Effector memory CD4-positive, alpha-beta T cell (primary cell): ENCODE data around the gene CTXND1.

Source experiments
- DNase-seq, 3 donors: peaks; one replicate each; pipeline ENCODE4 v3.0.0-alpha.2; 2020
- H3K27ac ChIP-seq: 2 replicates; pipeline ENCODE4 v1.7.0; 2013; ENCODE audit warnings: mild to moderate bottlenecking, low read length, moderate library complexity; ENCODE audit not compliant: insufficient read depth, poor library complexity, severe bottlenecking
- H3K27me3 ChIP-seq: replicated peaks from 2 replicates; pipeline ENCODE4 v1.7.0; 2013; ENCODE audit warnings: mild to moderate bottlenecking, low read length; ENCODE audit not compliant: insufficient read depth, control insufficient read depth, poor library complexity, severe bottlenecking
- H3K36me3 ChIP-seq: 2 replicates; pipeline ENCODE4 v1.7.0; 2013; ENCODE audit warnings: mild to moderate bottlenecking, low read length, moderate library complexity; ENCODE audit not compliant: control insufficient read depth, insufficient read depth
- H3K4me1 ChIP-seq: 2 replicates; pipeline ENCODE4 v1.7.0; 2013; ENCODE audit warnings: low read length, mild to moderate bottlenecking; ENCODE audit not compliant: control insufficient read depth, insufficient read depth, poor library complexity, severe bottlenecking
- H3K4me3 ChIP-seq: 2 replicates; pipeline ENCODE4 v1.7.0; 2013; ENCODE audit warnings: low read length, low read depth, mild to moderate bottlenecking; ENCODE audit not compliant: insufficient read depth, poor library complexity, severe bottlenecking
- H3K9me3 ChIP-seq: 2 replicates; pipeline ENCODE4 v1.7.0; 2013; ENCODE audit warnings: mild to moderate bottlenecking, low read length, moderate library complexity; ENCODE audit not compliant: control insufficient read depth

CTXND1 gene

DNA sequence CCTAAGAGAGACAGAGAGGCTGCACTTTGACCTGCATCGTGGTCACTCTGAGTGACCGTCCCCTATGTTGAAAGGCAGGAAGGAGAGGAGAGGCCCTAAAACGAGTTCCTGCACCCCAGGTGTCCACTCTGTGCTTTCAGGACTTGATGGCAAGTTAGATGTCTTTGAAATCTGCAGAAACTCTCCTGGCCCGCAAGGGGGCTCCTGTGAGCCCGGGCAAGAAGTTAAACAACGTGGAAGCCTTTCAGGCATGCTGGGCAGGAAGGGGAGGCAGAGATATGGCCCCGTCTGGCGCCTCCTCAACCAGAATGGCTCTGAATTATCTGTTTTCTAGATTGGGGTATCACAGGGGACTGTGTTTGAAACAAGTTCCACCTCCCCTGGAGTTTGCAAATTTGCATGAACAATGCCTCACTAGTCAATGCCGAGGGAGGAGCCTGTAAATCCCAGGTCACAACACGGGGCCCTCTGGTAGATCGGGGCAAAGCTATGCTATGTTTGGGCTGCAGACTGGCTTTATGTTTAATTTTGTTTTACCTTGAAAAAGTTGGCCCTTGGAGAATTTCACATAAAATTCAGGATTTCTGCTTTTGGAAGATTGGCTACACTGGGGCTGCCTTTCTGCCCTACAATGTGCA is 9.8 kb downstream of the CTXND1 start:
- no peak for DNase-seq
- Histone ChIP-seq H3K4me1 (no peaks in the 10 kb centered on the region), H3K4me3 (no peak overlapping the region), H3K9me3 (no peaks in the 10 kb centered on the region), H3K36me3 (no peaks in the 10 kb centered on the region), H3K27me3 (no peaks in the 10 kb centered on the region), H3K27ac (no peak overlapping the region)

- Histone ChIP-seq H3K27ac (no peak overlapping the region), H3K4me3 (no peak overlapping the region), H3K27me3 (no peaks in the 10 kb centered on the region), H3K4me1 (no peaks in the 10 kb centered on the region), H3K36me3 (no peaks in the 10 kb centered on the region), H3K9me3 (no peaks in the 10 kb centered on the region)
- no peak for DNase-seq
Measured at GRCh38 chr15:80241508-80241907, 10.5 kb downstream of the CTXND1 start.

DNA sequence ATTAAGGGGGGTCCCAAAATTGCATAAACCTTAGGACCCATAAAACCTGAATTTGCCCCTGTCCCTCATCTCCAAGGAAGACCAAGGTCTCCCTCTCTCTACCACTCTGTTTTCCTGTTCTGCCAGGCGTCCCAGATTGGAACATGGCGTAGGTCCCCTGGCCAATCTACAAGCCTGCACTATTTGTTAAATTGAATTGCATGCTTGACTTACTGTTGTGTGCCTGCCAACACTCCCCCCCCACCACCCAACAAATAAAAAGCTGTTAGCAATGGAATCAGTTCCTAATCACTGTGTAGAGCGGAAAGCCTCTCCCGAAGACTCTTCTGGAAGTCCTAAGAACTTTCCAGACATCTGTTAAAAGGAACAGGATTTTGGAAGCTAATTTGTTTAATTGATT is 11.7 kb downstream of the CTXND1 start:
- Histone ChIP-seq H3K27me3 (no peaks in the 10 kb centered on the region), H3K27ac (no peak overlapping the region), H3K36me3 (no peaks in the 10 kb centered on the region), H3K4me1 (no peaks in the 10 kb centered on the region), H3K9me3 (no peaks in the 10 kb centered on the region), H3K4me3 (no peak overlapping the region)
- no peak for DNase-seq

DNA sequence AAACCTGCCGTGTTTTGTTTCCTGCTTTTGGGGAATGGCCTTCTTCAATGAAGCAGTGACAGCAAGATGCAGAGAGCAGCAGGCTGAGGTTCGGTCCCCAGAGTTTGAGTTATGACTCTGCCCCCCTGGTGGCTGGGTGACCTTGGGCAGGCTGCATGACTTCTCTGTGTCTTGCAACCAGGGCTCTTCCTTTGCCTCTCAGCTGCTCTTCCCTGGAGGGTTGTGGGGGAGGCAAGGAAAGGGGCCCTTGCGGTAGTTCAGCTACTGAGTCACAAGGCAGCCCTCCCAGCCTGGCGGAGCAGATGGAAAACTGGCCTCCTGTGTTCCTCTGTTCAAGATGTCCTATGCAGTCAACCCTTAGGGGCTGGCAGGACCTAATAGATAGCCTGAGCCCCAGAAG is 17.1 kb downstream of the CTXND1 start:
- Histone ChIP-seq H3K36me3 (no peaks in the 10 kb centered on the region), H3K27me3 (no peaks in the 10 kb centered on the region), H3K4me1 (no peaks in the 10 kb centered on the region), H3K4me3 (no peak overlapping the region), H3K27ac (no peak overlapping the region), H3K9me3 (no peaks in the 10 kb centered on the region)
- no peak for DNase-seq

DNA sequence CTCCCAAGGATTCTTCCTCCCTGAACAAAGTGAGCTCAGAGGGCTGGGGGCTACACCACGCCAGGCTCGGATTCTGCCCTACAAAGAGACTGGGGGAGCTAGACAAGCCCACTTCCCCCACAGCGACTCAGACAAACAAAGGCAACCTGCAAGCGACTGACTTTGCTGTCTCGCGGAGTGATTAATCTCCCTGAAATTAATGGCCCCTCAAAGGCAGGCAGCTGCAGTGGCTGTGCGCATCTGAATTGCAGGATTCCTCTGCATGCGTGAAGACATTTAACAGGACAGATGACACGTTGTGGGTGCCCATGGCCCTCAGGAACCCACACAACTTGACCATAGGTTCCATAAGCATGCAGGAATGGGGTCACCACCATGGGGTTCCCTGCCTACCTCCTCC is 18.4 kb downstream of the CTXND1 start:
- no peak overlapping the region for H3K27ac ChIP-seq
- no peak for DNase-seq
- no peaks in the 10 kb centered on the region for H3K36me3 ChIP-seq
- H3K27me3 ChIP-seq = no peaks in the 10 kb centered on the region
- H3K9me3 ChIP-seq = no peaks in the 10 kb centered on the region
- H3K4me1 ChIP-seq = no peaks in the 10 kb centered on the region
- H3K4me3 ChIP-seq = no peak overlapping the region

- Histone ChIP-seq H3K27ac (no peak overlapping the region), H3K4me1 (no peaks in the 10 kb centered on the region), H3K4me3 (no peak overlapping the region), H3K9me3 (no peaks in the 10 kb centered on the region), H3K27me3 (no peaks in the 10 kb centered on the region), H3K36me3 (no peaks in the 10 kb centered on the region)
- DNase-seq = no peak
Measured at GRCh38 chr15:80231371-80231770, 20.6 kb downstream of the CTXND1 start.

DNA sequence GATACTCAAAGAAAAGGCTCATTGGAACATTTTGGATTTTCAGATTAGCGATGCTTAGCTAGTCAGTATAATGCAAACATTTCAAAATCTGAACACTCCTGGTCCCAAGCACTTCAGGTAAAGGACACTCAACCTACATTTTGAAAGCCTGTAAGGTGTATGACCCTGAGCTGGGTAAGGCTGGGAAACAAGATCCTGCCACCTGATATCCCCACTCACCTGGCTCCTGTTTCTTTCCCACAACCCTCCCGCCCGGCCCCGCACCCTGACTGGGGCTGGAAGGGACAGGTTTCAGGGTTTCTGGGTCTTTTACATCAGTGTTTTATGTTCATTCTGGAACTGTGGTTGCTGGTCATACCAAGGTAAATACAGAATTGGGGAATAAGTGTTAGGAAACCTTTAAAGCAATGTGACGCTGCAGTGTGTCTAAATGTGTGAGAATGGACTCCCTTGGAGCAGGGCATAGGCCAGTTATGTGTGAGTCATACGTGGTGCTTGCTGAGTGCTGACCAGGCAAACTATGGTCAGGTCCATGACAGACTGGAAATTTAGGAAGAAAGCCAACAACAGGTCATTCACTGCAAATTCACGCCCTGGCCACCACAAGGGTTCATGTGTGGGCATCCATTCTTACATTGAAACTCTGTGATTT is 22.9 kb downstream of the CTXND1 start:
- no peaks in the 10 kb centered on the region for H3K27me3 ChIP-seq
- no peak for DNase-seq
- no peaks in the 10 kb centered on the region for H3K9me3 ChIP-seq
- no peak overlapping the region for H3K4me3 ChIP-seq
- no peaks in the 10 kb centered on the region for H3K36me3 ChIP-seq
- H3K27ac ChIP-seq = no peak overlapping the region
- no peaks in the 10 kb centered on the region for H3K4me1 ChIP-seq

DNA sequence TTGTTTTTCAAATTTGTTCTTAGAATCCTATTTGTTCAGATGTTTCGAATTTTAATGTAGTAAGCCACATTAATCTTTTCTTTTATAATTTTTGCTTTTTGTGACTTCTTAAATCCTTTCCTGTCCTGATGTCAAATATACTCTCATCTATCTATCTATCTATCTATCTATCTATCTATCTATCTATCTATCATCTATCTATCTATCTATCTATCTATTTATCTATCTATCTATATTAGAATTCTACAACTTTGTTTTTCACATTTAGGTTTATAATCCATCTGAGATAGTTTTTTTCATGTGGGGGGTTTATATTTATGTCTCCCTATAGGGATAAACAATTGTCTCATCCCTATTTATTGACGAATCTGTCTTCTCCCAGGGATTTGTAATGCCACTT is 32.1 kb downstream of the CTXND1 start:
- no peak for DNase-seq
- Histone ChIP-seq H3K9me3 (no peaks in the 10 kb centered on the region), H3K4me1 (no peaks in the 10 kb centered on the region), H3K27me3 (peaks cover 6% of the 10 kb centered on the region), H3K36me3 (no peaks in the 10 kb centered on the region), H3K27ac (no peak overlapping the region), H3K4me3 (no peak overlapping the region)

GRCh38 chr15:80217327-80217900 is 34.6 kb downstream of the CTXND1 start:
- Histone ChIP-seq H3K4me1 (no peaks in the 10 kb centered on the region), H3K9me3 (no peaks in the 10 kb centered on the region), H3K27me3 (peaks cover 6% of the 10 kb centered on the region), H3K27ac (no peak overlapping the region), H3K4me3 (no peak overlapping the region), H3K36me3 (no peaks in the 10 kb centered on the region)
- DNase-seq = no peak

DNA sequence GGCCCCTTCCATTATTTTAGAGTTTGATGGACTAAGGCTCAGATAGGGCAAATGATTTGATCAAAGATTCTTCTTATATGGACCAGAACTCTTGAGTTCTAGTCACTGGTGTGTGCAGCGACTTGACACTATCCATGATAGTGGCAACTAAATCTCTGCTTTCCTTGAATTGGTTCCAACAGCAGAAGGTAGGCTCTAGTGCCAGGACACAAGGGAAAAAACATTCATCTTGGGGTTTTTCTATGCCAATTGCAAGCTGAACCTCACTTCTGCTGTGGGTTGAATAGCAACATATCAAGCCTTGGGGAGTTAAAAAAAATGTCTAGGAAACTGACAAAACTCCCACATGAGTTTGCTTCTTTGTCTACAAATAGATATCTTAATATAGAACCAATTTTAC is 35.1 kb downstream of the CTXND1 start:
- Histone ChIP-seq H3K27ac (no peak overlapping the region), H3K27me3 (peaks cover 6% of the 10 kb centered on the region), H3K36me3 (no peaks in the 10 kb centered on the region), H3K9me3 (no peaks in the 10 kb centered on the region), H3K4me1 (no peaks in the 10 kb centered on the region), H3K4me3 (no peak overlapping the region)
- DNase-seq = no peak
